Uterus (tissue), 2 donors: ENCODE results near the gene NXF2.
"Not testable (repeated sequence)": the region's sequence is repeated elsewhere in the genome, so short reads cannot be mapped to it uniquely, and the experiment has no call there.

Experiments
- CTCF ChIP-seq, 4 experiments: fragments of 200-600 bp in 2 of 4; fragments of 450-650 bp in 2 of 4; sonication (generic) in 2 of 4; IDR thresholded peaks; one replicate each; pipeline ENCODE4 v1.5.1; 2016 to 2019; ENCODE audit warnings: antibody characterized with exemption in 4 of 4, mild to moderate bottlenecking in 2 of 4, moderate library complexity in 1 of 4
- POLR2A ChIP-seq, 2 donors: fragments of 450-650 bp; IDR thresholded peaks; one replicate each; pipeline ENCODE4 v1.6.1; 2016; ENCODE audit warnings: antibody characterized with exemption in 2 of 2, mild to moderate bottlenecking in 1 of 2, moderate library complexity in 1 of 2

- not testable (repeated sequence) for TF ChIP-seq POLR2A, CTCF (IDR thresholded peaks at IDR 0.05)
Observed at GRCh38 chrX:102235678-102236077, 11.3 kb upstream of the NXF2 start.
